SK-N-SH treated with all-trans-retinoic acid at 6 μM for 48 hours (cell line): ENCODE data around the gene ARMC10.

Source experiments
- ATAC-seq: fragments of 200-7000 bp; cut with Tn5 transposase; 3 replicates; pipeline ENCODE4 v1.9.1; 2020; ENCODE audit warnings: mild to moderate bottlenecking, moderate library complexity
- ARNTL ChIP-seq: fragments of 450-650 bp; formaldehyde crosslinking; IDR thresholded peaks from 2 replicates; pipeline ENCODE4 v1.5.0; 2020; ENCODE audit warnings: low read depth, mild to moderate bottlenecking, moderate library complexity, borderline replicate concordance
- BACH2 ChIP-seq: fragments of 250-450 bp; sonication (Bioruptor Pico); IDR thresholded peaks from 2 replicates; pipeline ENCODE4 v1.9.0; 2021; ENCODE audit warnings: mild to moderate bottlenecking, borderline replicate concordance
- CSDC2 ChIP-seq: fragments of 250-450 bp; sonication (Bioruptor Pico); IDR thresholded peaks from 2 replicates; pipeline ENCODE4 v1.5.0; 2020; ENCODE audit warnings: mild to moderate bottlenecking, moderate library complexity
- ESRRG ChIP-seq: fragments of 250-450 bp; sonication (Bioruptor Pico); IDR thresholded peaks from 2 replicates; pipeline ENCODE4 v1.6.1; 2021; ENCODE audit warnings: mild to moderate bottlenecking
- GLIS3 ChIP-seq: fragments of 250-450 bp; sonication (Bioruptor Pico); IDR thresholded peaks from 2 replicates; pipeline ENCODE4 v1.5.0; 2020; ENCODE audit warnings: mild to moderate bottlenecking, moderate library complexity
- PPARA ChIP-seq: fragments of 250-450 bp; sonication (Bioruptor Pico); IDR thresholded peaks from 2 replicates; pipeline ENCODE4 v1.5.0; 2020; ENCODE audit warnings: mild to moderate bottlenecking, borderline replicate concordance
- TOX ChIP-seq: fragments of 250-450 bp; sonication (Bioruptor Pico); IDR thresholded peaks from 2 replicates; pipeline ENCODE4 v1.8.0; 2021; ENCODE audit warnings: mild to moderate bottlenecking, moderate library complexity, borderline replicate concordance
- ZC3H10 ChIP-seq: fragments of 250-450 bp; sonication (Bioruptor Pico); IDR thresholded peaks from 2 replicates; pipeline ENCODE4 v1.5.1; 2021; ENCODE audit warnings: mild to moderate bottlenecking, moderate library complexity
- ZFP3 ChIP-seq: fragments of 250-450 bp; sonication (Bioruptor Pico); IDR thresholded peaks from 2 replicates; pipeline ENCODE4 v1.5.0; 2020; ENCODE audit warnings: mild to moderate bottlenecking, moderate library complexity
- ZFP30 ChIP-seq: fragments of 450-650 bp; formaldehyde crosslinking; IDR thresholded peaks from 2 replicates; pipeline ENCODE4 v1.5.0; 2022; ENCODE audit warnings: mild to moderate bottlenecking, moderate library complexity
- ZNF565 ChIP-seq: fragments of 450-650 bp; formaldehyde crosslinking; conservative IDR thresholded peaks from 2 replicates; pipeline ENCODE4 v1.5.0; 2020; ENCODE audit warnings: low read depth, mild to moderate bottlenecking, moderate library complexity
- ZNF70 ChIP-seq: fragments of 450-650 bp; formaldehyde crosslinking; IDR thresholded peaks from 2 replicates; pipeline ENCODE4 v1.5.0; 2020; ENCODE audit warnings: mild to moderate bottlenecking, moderate library complexity
- TF ChIP-seq, protein P1 (sequence below): fragments of 250-450 bp; sonication (Bioruptor Pico); IDR thresholded peaks from 2 replicates; pipeline ENCODE4 v1.5.0; 2020; ENCODE audit warnings: mild to moderate bottlenecking, moderate library complexity
- TF ChIP-seq, protein P2 (sequence below): fragments of 250-450 bp; sonication (Bioruptor Pico); IDR thresholded peaks from 2 replicates; pipeline ENCODE4 v1.5.1; 2020; ENCODE audit warnings: low read depth, mild to moderate bottlenecking, moderate library complexity
- TF ChIP-seq, protein P3 (sequence below): fragments of 250-450 bp; sonication (Bioruptor Pico); IDR thresholded peaks from 2 replicates; pipeline ENCODE4 v1.5.1; 2021; ENCODE audit warnings: mild to moderate bottlenecking, moderate library complexity
- TF ChIP-seq, protein P4 (sequence below): fragments of 250-450 bp; sonication (Bioruptor Pico); IDR thresholded peaks from 2 replicates; pipeline ENCODE4 v1.8.0; 2020; ENCODE audit warnings: mild to moderate bottlenecking, moderate library complexity, borderline replicate concordance

Gene ARMC10

DNA sequence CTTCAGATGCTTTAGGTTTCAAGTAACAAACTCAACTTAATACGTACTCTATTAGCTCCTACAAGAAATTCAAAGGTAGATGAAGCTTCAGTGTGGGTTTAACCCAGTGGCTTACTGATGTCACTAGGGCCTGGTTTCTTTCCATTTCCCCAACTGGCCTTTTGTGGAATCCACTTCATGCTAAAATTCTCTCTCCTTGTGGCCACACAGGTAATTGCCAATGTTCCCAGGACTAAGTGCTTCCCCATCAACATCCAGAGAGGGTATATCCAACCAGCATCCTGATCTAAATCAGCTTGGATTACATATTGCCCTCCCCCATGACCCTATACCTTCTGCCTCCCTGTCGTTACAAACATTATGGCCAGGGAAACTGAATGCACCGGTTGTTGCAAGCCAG is 11.0 kb upstream of the ARMC10 start:
- TF ChIP-seq GLIS3 (CRISPR knock-in tag) (no peak), ZFP3 (CRISPR knock-in tag) (no peak), CSDC2 (CRISPR knock-in tag) (no peak), ESRRG (CRISPR knock-in tag) (no peak)
- TF ChIP-seq, protein P1, sequence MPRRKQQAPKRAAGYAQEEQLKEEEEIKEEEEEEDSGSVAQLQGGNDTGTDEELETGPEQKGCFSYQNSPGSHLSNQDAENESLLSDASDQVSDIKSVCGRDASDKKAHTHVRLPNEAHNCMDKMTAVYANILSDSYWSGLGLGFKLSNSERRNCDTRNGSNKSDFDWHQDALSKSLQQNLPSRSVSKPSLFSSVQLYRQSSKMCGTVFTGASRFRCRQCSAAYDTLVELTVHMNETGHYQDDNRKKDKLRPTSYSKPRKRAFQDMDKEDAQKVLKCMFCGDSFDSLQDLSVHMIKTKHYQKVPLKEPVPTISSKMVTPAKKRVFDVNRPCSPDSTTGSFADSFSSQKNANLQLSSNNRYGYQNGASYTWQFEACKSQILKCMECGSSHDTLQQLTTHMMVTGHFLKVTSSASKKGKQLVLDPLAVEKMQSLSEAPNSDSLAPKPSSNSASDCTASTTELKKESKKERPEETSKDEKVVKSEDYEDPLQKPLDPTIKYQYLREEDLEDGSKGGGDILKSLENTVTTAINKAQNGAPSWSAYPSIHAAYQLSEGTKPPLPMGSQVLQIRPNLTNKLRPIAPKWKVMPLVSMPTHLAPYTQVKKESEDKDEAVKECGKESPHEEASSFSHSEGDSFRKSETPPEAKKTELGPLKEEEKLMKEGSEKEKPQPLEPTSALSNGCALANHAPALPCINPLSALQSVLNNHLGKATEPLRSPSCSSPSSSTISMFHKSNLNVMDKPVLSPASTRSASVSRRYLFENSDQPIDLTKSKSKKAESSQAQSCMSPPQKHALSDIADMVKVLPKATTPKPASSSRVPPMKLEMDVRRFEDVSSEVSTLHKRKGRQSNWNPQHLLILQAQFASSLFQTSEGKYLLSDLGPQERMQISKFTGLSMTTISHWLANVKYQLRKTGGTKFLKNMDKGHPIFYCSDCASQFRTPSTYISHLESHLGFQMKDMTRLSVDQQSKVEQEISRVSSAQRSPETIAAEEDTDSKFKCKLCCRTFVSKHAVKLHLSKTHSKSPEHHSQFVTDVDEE (CRISPR knock-in tag), result no peak

DNA sequence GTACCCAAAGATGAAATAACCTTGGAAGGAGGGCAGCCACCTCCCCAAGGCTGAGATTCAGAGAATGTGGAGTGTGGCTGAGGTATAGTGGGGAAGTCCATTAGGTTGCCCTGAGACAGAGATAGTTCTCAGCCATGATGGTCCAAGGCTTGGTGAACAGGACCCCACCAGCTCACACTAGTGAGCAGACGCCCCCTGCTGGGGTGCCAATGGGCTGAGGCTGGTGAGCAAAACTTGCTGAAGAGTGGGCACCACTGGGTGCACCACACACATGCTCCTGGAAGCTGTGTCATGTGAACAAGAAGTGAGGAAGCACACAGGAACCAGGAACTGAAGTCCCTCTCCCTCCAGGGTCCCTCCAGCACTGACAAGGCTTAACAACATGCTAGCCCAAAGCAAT is 9.3 kb upstream of the ARMC10 start:
- TF ChIP-seq TOX (CRISPR knock-in tag), result no peak
- TF ChIP-seq, protein P1 (CRISPR knock-in tag), result no peak
- TF ChIP-seq PPARA (CRISPR knock-in tag), result no peak
- ATAC-seq, result peak; percentile 83

More for the DNA sequence above, 11.0 kb upstream of the ARMC10 start:
- ATAC-seq, result no peak

DNA sequence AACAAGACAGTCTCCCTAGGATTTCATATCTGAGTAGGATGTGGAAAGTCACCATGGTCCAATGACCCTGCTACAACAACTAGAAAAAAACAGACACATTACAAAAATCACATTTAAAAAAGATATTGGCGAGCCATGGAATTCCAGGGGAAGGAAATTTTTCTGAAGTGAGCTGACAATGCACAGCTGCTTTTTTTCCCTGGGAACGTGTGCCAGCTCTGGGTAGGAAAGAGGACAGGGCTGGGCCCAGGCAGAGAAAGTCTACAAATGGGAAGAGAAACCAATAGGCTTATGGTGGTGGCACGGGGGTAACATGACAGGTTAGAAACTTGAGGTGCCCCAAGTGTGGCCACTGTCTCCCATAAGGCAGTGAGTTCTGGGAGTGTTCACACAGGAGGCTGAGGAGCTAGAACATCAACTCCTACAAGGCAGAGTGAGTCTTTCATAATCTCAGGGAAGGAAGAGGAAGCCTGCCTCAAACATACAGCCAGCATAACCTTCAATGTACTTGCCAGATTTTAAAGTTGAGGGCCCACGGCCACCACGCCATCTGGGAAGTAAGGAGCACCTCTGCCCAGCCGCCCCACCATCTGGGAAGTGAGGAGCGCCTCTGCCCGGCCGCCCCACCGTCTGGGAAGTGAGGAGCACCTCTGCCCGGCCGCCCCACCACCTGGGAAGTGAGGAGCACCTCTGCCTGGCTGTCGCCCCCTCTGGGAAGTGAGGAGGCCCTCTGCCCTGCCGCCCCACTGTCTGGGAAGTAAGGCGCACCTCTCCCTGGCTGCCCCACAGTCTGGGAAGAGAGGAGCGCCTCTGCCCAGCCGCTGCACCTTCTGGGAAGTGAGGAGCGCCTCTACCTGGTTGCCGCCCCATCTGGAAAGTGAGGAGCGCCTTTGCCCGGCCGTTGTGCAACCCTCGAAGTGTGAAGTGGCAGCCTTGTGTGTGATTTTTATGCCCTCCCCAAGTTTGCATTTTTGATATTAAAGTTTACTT is 6.2 kb upstream of the ARMC10 start:
- TF ChIP-seq ZC3H10 (CRISPR knock-in tag) (no peak), ZNF565 (CRISPR knock-in tag) (no peak), GLIS3 (CRISPR knock-in tag) (no peak), ZFP3 (CRISPR knock-in tag) (no peak), ZNF70 (CRISPR knock-in tag) (no peak), ZFP30 (CRISPR knock-in tag) (no peak), ARNTL (CRISPR knock-in tag) (no peak), CSDC2 (CRISPR knock-in tag) (no peak), PPARA (CRISPR knock-in tag) (no peak), TOX (CRISPR knock-in tag) (no peak), ESRRG (CRISPR knock-in tag) (no peak), BACH2 (CRISPR knock-in tag) (no peak)
- TF ChIP-seq, protein P2, sequence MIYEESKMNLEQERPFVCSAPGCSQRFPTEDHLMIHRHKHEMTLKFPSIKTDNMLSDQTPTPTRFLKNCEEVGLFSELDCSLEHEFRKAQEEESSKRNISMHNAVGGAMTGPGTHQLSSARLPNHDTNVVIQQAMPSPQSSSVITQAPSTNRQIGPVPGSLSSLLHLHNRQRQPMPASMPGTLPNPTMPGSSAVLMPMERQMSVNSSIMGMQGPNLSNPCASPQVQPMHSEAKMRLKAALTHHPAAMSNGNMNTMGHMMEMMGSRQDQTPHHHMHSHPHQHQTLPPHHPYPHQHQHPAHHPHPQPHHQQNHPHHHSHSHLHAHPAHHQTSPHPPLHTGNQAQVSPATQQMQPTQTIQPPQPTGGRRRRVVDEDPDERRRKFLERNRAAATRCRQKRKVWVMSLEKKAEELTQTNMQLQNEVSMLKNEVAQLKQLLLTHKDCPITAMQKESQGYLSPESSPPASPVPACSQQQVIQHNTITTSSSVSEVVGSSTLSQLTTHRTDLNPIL (CRISPR knock-in tag), result no peak
- TF ChIP-seq, protein P1 (CRISPR knock-in tag), result no peak
- TF ChIP-seq, protein P3, sequence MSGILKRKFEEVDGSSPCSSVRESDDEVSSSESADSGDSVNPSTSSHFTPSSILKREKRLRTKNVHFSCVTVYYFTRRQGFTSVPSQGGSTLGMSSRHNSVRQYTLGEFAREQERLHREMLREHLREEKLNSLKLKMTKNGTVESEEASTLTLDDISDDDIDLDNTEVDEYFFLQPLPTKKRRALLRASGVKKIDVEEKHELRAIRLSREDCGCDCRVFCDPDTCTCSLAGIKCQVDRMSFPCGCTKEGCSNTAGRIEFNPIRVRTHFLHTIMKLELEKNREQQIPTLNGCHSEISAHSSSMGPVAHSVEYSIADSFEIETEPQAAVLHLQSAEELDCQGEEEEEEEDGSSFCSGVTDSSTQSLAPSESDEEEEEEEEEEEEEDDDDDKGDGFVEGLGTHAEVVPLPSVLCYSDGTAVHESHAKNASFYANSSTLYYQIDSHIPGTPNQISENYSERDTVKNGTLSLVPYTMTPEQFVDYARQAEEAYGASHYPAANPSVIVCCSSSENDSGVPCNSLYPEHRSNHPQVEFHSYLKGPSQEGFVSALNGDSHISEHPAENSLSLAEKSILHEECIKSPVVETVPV (CRISPR knock-in tag), result no peak
- TF ChIP-seq, protein P4, sequence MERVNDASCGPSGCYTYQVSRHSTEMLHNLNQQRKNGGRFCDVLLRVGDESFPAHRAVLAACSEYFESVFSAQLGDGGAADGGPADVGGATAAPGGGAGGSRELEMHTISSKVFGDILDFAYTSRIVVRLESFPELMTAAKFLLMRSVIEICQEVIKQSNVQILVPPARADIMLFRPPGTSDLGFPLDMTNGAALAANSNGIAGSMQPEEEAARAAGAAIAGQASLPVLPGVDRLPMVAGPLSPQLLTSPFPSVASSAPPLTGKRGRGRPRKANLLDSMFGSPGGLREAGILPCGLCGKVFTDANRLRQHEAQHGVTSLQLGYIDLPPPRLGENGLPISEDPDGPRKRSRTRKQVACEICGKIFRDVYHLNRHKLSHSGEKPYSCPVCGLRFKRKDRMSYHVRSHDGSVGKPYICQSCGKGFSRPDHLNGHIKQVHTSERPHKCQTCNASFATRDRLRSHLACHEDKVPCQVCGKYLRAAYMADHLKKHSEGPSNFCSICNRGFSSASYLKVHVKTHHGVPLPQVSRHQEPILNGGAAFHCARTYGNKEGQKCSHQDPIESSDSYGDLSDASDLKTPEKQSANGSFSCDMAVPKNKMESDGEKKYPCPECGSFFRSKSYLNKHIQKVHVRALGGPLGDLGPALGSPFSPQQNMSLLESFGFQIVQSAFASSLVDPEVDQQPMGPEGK (CRISPR knock-in tag), result no peak
- no peak for ATAC-seq
